Measurements from ENCODE around the gene SH3YL1.

The SH3YL1 gene

DNA sequence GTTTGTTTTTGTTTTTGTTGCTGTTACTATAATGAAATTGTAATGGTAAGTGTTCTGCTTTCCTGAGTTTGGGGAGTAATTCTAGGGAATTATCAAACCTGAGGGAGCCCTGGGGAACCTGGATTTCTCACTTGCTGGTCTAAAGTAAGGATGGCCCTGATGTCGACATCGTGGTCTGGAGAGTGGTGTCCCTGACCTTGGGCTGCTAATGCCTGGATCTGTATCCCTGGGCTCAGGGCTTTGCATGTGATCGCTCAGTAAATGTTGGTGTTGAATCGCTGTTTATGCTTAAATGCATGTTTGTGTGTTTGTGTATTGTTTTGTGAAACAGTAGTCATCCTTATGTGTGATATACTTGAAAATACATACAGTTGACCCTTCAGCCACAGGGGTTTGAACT is 7.0 kb upstream of the SH3YL1 start:
- Histone ChIP-seq H3F3A (ENCODE audit: insufficient read depth, low read length) (no peaks in the 10 kb centered on the region), H3K4me3 (ENCODE audit: low read length) (no peak overlapping the region), H2AFZ (ENCODE audit: low read length) (no peak overlapping the region), H3K4me2 (ENCODE audit: low read depth, low read length) (no peak overlapping the region), H3K9me2 (replicated peaks; ENCODE audit: insufficient read depth, low read length) (no peaks in the 10 kb centered on the region), H3K9me3 (replicated peaks; ENCODE audit: insufficient read depth, low read length) (no peaks in the 10 kb centered on the region), H3K4me1 (ENCODE audit: low read length) (peaks cover 15% of the 10 kb centered on the region), H3K27me3 (replicated peaks; ENCODE audit: insufficient read depth, low read length) (no peaks in the 10 kb centered on the region), H3K36me3 (replicated peaks; ENCODE audit: insufficient read depth, low read length) (no peaks in the 10 kb centered on the region; the same call in 1 of the 2 replicates), H3K9ac (ENCODE audit: low read length) (no peak overlapping the region), H3K79me2 (ENCODE audit: low read length) (peaks cover 97% of the 10 kb centered on the region), H4K20me1 (ENCODE audit: insufficient read depth, low read length) (peaks cover 26% of the 10 kb centered on the region), H3K27ac (ENCODE audit: low read length) (no peak overlapping the region)
- TF ChIP-seq, protein P1, sequence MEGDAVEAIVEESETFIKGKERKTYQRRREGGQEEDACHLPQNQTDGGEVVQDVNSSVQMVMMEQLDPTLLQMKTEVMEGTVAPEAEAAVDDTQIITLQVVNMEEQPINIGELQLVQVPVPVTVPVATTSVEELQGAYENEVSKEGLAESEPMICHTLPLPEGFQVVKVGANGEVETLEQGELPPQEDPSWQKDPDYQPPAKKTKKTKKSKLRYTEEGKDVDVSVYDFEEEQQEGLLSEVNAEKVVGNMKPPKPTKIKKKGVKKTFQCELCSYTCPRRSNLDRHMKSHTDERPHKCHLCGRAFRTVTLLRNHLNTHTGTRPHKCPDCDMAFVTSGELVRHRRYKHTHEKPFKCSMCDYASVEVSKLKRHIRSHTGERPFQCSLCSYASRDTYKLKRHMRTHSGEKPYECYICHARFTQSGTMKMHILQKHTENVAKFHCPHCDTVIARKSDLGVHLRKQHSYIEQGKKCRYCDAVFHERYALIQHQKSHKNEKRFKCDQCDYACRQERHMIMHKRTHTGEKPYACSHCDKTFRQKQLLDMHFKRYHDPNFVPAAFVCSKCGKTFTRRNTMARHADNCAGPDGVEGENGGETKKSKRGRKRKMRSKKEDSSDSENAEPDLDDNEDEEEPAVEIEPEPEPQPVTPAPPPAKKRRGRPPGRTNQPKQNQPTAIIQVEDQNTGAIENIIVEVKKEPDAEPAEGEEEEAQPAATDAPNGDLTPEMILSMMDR (IDR thresholded peaks at IDR 0.05; ENCODE audit: low read length): no peak
- TF ChIP-seq EZH2 (optimal IDR thresholded peaks at IDR 0.05; ENCODE audit: low read depth, low read length) (no peak), EZH2phosphoT487 (IDR thresholded peaks at IDR 0.05; ENCODE audit: low read length) (no peak)
- DNase-seq: no peak

DNA sequence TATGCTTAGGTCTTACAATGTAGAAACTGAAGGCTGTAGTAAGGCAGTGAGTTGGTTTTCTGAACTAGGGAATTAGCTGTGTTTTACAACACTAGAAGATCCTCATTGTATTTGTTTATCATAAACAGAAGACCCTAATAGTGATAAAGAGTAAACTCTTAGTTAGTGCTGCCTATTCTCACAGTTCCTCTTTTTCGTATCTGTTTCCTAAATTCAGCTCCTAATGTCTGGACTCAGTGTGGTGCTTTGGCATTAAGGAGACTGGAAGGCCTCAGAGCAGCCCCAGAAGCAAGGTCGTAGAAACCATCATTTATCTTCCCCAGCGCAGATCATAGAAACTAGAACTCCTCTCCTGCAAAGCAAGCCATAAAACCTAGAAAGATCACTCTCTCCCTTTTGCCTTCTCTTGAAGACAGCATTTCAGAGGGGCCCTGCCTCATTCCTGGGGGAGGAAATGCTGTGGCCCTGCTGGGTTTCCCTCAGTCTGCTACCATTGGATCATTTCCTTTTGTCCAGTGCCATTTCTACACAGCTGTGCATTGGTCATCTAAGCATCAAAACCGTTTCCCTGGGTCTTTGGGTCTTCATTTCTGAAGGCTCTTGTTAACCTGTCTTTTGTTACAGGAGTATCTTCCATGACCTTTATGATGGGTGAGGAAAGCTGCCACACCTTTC is 5.7 kb upstream of the SH3YL1 start:
- Histone ChIP-seq H3K27ac (ENCODE audit: low read length) (no peak overlapping the region), H3K36me3 (replicated peaks; ENCODE audit: insufficient read depth, low read length) (no peaks in the 10 kb centered on the region; the same call in 1 of the 2 replicates), H3K27me3 (replicated peaks; ENCODE audit: insufficient read depth, low read length) (no peaks in the 10 kb centered on the region), H4K20me1 (ENCODE audit: insufficient read depth, low read length) (peaks cover 26% of the 10 kb centered on the region), H3K79me2 (ENCODE audit: low read length) (peaks cover 95% of the 10 kb centered on the region), H3K9me2 (replicated peaks; ENCODE audit: insufficient read depth, low read length) (no peaks in the 10 kb centered on the region), H2AFZ (ENCODE audit: low read length) (no peak overlapping the region), H3K9me3 (replicated peaks; ENCODE audit: insufficient read depth, low read length) (no peaks in the 10 kb centered on the region), H3K4me2 (ENCODE audit: low read depth, low read length) (no peak overlapping the region), H3K4me1 (ENCODE audit: low read length) (peaks cover 5% of the 10 kb centered on the region; the same call in 1 of the 2 replicates), H3K9ac (ENCODE audit: low read length) (no peak overlapping the region), H3K4me3 (ENCODE audit: low read length) (no peak overlapping the region), H3F3A (ENCODE audit: insufficient read depth, low read length) (no peaks in the 10 kb centered on the region)
- no peak for TF ChIP-seq EZH2phosphoT487 (IDR thresholded peaks at IDR 0.05; ENCODE audit: low read length)
- no peak for TF ChIP-seq EZH2 (optimal IDR thresholded peaks at IDR 0.05; ENCODE audit: low read depth, low read length)
- TF ChIP-seq, protein P1 (IDR thresholded peaks at IDR 0.05; ENCODE audit: low read length): no peak
- DNase-seq: no peak

DNA sequence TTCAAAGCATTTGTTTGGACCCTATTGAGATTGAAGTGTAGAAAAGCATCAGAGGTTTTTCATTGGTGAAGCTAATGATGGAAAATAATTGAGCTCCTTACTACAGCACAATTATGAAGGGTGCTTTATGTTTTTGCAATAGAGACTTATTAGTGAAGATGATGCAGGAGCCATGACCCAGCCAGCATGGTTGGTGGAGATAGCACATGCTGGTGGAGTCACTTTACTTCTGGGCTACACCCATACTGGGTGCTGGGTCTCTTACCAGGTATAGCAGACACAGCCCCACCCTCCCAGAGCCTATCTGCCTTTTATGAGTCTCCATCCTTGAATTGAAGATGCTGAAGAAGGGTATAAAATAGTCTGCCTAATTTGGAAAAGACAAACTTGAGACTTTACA is 4.5 kb upstream of the SH3YL1 start:
- no peak overlapping the region for H3K4me3 ChIP-seq (ENCODE audit: low read length)
- no peak for DNase-seq
- H3K79me2 ChIP-seq (ENCODE audit: low read length): peaks cover 84% of the 10 kb centered on the region
- peaks cover 26% of the 10 kb centered on the region for H4K20me1 ChIP-seq (ENCODE audit: insufficient read depth, low read length)
- no peak overlapping the region for H3K9ac ChIP-seq (ENCODE audit: low read length)
- no peaks in the 10 kb centered on the region for H3K36me3 ChIP-seq (replicated peaks; ENCODE audit: insufficient read depth, low read length)
- H3K9me3 ChIP-seq (replicated peaks; ENCODE audit: insufficient read depth, low read length): no peaks in the 10 kb centered on the region
- H3K4me1 ChIP-seq (ENCODE audit: low read length): peaks cover 4% of the 10 kb centered on the region; the same call in 1 of the 2 replicates
- no peak overlapping the region for H2AFZ ChIP-seq (ENCODE audit: low read length)
- H3F3A ChIP-seq (ENCODE audit: insufficient read depth, low read length): no peaks in the 10 kb centered on the region
- no peak overlapping the region for H3K4me2 ChIP-seq (ENCODE audit: low read depth, low read length)
- no peaks in the 10 kb centered on the region for H3K9me2 ChIP-seq (replicated peaks; ENCODE audit: insufficient read depth, low read length)
- H3K27me3 ChIP-seq (replicated peaks; ENCODE audit: insufficient read depth, low read length): no peaks in the 10 kb centered on the region
- TF ChIP-seq EZH2 (optimal IDR thresholded peaks at IDR 0.05; ENCODE audit: low read depth, low read length): no peak
- no peak for TF ChIP-seq EZH2phosphoT487 (IDR thresholded peaks at IDR 0.05; ENCODE audit: low read length)
- TF ChIP-seq, protein P1 (IDR thresholded peaks at IDR 0.05; ENCODE audit: low read length): no peak
- H3K27ac ChIP-seq (ENCODE audit: low read length): no peak overlapping the region

Data from MM.1S (cell line).